Kidney (tissue), 14 donors: ENCODE results near the gene CDH13. TPM values are rescaled to one million over a fixed set of nuclear protein-coding genes. Genes with fewer than 3 reads are reported as not detected.

ENCODE experiments used
- DNase-seq, 5 donors: peaks; one replicate each; pipeline ENCODE4 v3.0.0-alpha.2; 2013 to 2020
- FAIRE-seq: peaks from 2 replicates; lab custom pipeline; 2012; peaks lifted over from hg19 to GRCh38; lab: Jason Lieb, UNC
- H3K27ac ChIP-seq, 2 donors: one replicate each; pipeline ENCODE4 v1.7.0; 2013; ENCODE audit warnings: low read depth in 2 of 2, low read length in 2 of 2, inconsistent platforms in 1 of 2
- H3K27me3 ChIP-seq: one replicate; pipeline ENCODE4 v1.7.1; 2013; ENCODE audit warnings: low read length, inconsistent platforms; ENCODE audit not compliant: control insufficient read depth, insufficient read depth
- H3K36me3 ChIP-seq, 3 donors: one replicate each; pipeline versions ENCODE4 v1.7.0 to v1.7.1; 2013; ENCODE audit warnings: low read length in 3 of 3, control low read depth in 1 of 3, inconsistent platforms in 1 of 3; ENCODE audit not compliant: insufficient read depth in 3 of 3, control insufficient read depth in 2 of 3
- H3K4me1 ChIP-seq, 3 donors: one replicate each; pipeline versions ENCODE4 v1.7.0 to v1.7.1; 2013; ENCODE audit warnings: low read length in 3 of 3, inconsistent platforms in 1 of 3, low read depth in 1 of 3; ENCODE audit not compliant: control insufficient read depth in 2 of 3, insufficient read depth in 2 of 3
- H3K4me3 ChIP-seq, 3 donors: one replicate each; pipeline versions ENCODE4 v1.7.0 to v1.8.1; 2013; ENCODE audit warnings: low read length in 3 of 3, control low read depth in 1 of 3, inconsistent platforms in 1 of 3
- H3K9ac ChIP-seq, 3 donors: one replicate each; pipeline versions ENCODE4 v1.7.0 to v1.7.1; 2013; ENCODE audit warnings: low read length in 3 of 3, control low read depth in 1 of 3, inconsistent platforms in 1 of 3
- H3K9me3 ChIP-seq, 3 donors: one replicate each; pipeline versions ENCODE4 v1.7.0 to v1.7.1; 2013; ENCODE audit warnings: low read length in 3 of 3, control low read depth in 1 of 3, inconsistent platforms in 1 of 3; ENCODE audit not compliant: control insufficient read depth in 2 of 3, insufficient read depth in 1 of 3
- CTCF ChIP-seq: IDR thresholded peaks from 3 replicates; pipeline ENCODE4 v1.5.1; 2012; ENCODE audit warnings: mild to moderate bottlenecking, moderate library complexity, borderline replicate concordance; ENCODE audit not compliant: insufficient read depth; ENCODE audit errors: extremely low read depth
- intact Hi-C: fragments of 100-400 bp; cut with DNase I; formaldehyde crosslinking; loops from one replicate; pipeline ENCODE4 v1.11.1; 2022
- polyA plus RNA-seq: library from polyadenylated mRNA; stranded (reverse); fragments of 350-450 nt; fragmentation: Illumina TruSeq; extraction: RNeasy Lipid Tissue Mini Kit (QIAGEN cat#74804); gene quantifications from one replicate; pipeline ENCODE4 v1.2.3, GENCODE V29; 2014; ENCODE audit warnings: low read depth, low replicate concordance; ENCODE audit not compliant: insufficient read depth
- total RNA-seq: library from RNA; stranded (reverse); fragmentation: NEBNext Ultra II Directional; extraction: Animal tissue kit (Norgen Biotek cat#: 25700); gene quantifications from one replicate; pipeline ENCODE4 v1.2.1, GENCODE V29; 2021
- donor health status: control.
- donor health status: control.
- donor health status: control.
- donor health status: control.
- donor health status: control.
- donor health status: DM: yes; HTN: yes; CAD: no.
- donor health status: Normal renal cell carcinoma (clear cell type).

The CDH13 gene
- total and polyA plus RNA-seq, 2 donors from 2014 or later: 4.8 to 13.8 TPM

DNA sequence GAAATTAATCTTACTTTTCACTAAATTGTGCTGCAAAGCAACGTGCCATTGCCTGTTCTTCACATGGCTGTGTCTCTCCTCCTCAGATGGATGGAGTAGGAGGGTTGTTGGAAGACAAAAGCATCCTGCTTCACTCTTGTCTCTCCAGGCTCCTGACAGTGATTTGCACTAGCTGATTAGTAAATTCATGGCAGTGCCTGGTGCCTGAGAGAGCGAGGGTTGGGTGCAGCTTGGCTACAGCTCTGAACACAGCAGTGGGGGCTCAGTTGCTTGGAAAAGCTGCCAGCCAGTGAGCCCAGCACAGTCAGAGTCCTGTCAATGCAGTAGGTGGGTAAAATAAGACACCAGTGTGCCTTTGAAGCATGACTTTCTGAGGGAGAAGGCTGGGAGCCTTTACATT lies 37.4 kb downstream of the CDH13 start:
- no peak for DNase-seq
- no peak for FAIRE-seq

DNA sequence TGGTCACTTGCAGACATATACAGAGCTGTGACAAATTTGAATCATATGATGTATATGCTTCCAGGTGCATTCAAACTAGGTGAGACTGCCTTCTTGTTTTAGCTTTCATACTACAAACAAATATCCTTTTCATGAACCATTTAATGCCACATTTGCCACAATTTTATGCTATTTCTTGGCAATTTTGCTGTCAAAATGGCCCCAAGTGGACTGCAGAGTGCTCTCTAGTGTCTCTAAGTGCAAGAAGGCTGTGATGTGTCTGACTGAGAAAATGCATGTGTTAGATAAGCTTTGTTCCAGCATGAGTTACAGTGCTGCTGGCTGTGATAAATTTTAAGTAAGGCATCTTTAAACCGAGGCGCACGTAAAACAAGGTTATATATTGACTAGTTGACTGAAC lies 38.3 kb downstream of the CDH13 start:
- no peak overlapping the region for H3K4me3 ChIP-seq
- H3K27me3 ChIP-seq: no peaks in the 10 kb centered on the region
- peaks cover 0 to 11% (median 0%) of the 10 kb centered on the region in 3 donors for H3K9me3 ChIP-seq
- no peak overlapping the region for H3K9ac ChIP-seq
- no peak for DNase-seq
- no peak for TF ChIP-seq CTCF
- intact Hi-C loops: no loop called here
- FAIRE-seq: no peak
- no peaks in the 10 kb centered on the region for H3K36me3 ChIP-seq
- no peaks in the 10 kb centered on the region for H3K4me1 ChIP-seq
- H3K27ac ChIP-seq: no peak overlapping the region

More for the DNA sequence above, 37.4 kb downstream of the CDH13 start:
- Histone ChIP-seq H3K27me3 (no peaks in the 10 kb centered on the region), H3K9ac (no peak overlapping the region), H3K9me3 (peaks cover 0 to 11% (median 0%) of the 10 kb centered on the region in 3 donors), H3K4me1 (no peaks in the 10 kb centered on the region), H3K4me3 (no peak overlapping the region), H3K27ac (no peak overlapping the region), H3K36me3 (no peaks in the 10 kb centered on the region)
- intact Hi-C loops: no loop called here
- TF ChIP-seq CTCF: no peak

GRCh38 chr16:82667437-82667836 lies 40.7 kb downstream of the CDH13 start:
- intact Hi-C loops: no loop called here
- H3K27me3 ChIP-seq: no peaks in the 10 kb centered on the region
- no peaks in the 10 kb centered on the region for H3K36me3 ChIP-seq
- H3K27ac ChIP-seq: no peak overlapping the region
- no peak for DNase-seq
- no peak overlapping the region for H3K4me3 ChIP-seq
- no peak for FAIRE-seq
- H3K4me1 ChIP-seq: no peaks in the 10 kb centered on the region
- no peak for TF ChIP-seq CTCF
- H3K9ac ChIP-seq: no peak overlapping the region
- H3K9me3 ChIP-seq: peaks cover 0 to 11% (median 0%) of the 10 kb centered on the region in 3 donors

DNA sequence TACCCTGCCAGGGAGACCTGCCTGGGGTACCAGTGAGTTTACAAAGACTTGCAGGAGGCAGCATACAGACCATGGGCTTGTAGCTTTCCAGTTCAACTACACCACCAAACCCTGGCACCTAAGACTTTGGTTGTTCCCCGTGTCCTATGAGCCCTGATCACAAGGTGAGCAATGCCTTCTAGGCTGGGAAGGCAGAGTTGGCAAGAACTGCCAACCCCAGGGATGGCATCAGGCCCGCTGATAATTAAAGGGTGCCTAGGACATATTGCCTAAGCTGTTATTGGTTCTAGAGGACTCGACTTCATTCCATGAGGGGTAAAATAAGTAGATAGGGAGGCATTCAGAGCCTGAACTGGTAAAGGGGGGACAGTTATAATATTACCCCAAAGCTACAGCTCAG lies 41.3 kb downstream of the CDH13 start:
- FAIRE-seq: no peak
- H3K9me3 ChIP-seq: peaks cover 0 to 11% (median 0%) of the 10 kb centered on the region in 3 donors
- intact Hi-C loops: no loop called here
- no peaks in the 10 kb centered on the region for H3K4me1 ChIP-seq
- no peak overlapping the region for H3K4me3 ChIP-seq
- DNase-seq: no peak
- TF ChIP-seq CTCF: no peak
- H3K27me3 ChIP-seq: no peaks in the 10 kb centered on the region
- H3K36me3 ChIP-seq: no peaks in the 10 kb centered on the region
- H3K27ac ChIP-seq: no peak overlapping the region
- H3K9ac ChIP-seq: no peak overlapping the region
